ENCODE data around the gene MRPL57. TPM values are rescaled to one million over a fixed set of nuclear protein-coding genes. Genes with fewer than 3 reads are reported as not detected.
"Not testable (repeated sequence)": the region's sequence is repeated elsewhere in the genome, so short reads cannot be mapped to it uniquely, and the experiment has no call there.

MRPL57 gene
- total RNA-seq, 1 donor from 2014 or later, result 12.3 TPM

GRCh38 chr13:21186410-21186809 is 10.0 kb downstream of the MRPL57 start:
- DNase-seq (ENCODE audit: low spot score); ATAC-seq: not testable (repeated sequence)

GRCh38 chr13:21194756-21195155 is 18.3 kb downstream of the MRPL57 start:
- DNase-seq (ENCODE audit: low spot score); ATAC-seq: not testable (repeated sequence)

DNA sequence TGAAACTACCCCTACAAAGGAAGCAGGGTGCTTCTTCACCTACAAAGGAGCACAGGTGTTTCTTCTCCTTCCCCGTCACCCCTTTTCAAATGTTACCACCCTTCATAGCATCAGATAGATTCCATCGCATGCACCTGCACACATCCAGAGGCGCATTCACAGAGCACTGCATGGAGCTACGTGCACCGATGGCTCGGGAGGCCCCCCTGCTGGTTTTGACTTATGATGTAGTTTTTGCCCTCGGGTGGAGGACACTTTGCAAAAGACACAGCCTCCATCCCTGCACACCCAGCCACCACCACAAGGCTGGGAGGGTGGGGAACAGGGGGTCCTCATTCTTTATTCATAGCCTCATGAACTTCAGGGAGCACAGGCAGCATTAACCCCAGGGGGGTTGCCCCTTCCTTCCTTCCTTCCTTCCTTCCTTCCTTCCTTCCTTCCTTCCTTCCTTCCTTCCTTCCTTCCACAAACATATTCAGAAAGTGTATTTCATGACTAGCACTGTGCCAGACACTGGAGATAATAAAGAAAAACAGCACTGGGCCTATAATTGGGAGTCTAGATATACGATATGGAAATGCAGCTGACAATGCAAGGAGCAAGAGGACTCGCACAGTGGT is 21.3 kb downstream of the MRPL57 start:
- DNase-seq (ENCODE audit: low spot score); ATAC-seq: not testable (repeated sequence)

DNA sequence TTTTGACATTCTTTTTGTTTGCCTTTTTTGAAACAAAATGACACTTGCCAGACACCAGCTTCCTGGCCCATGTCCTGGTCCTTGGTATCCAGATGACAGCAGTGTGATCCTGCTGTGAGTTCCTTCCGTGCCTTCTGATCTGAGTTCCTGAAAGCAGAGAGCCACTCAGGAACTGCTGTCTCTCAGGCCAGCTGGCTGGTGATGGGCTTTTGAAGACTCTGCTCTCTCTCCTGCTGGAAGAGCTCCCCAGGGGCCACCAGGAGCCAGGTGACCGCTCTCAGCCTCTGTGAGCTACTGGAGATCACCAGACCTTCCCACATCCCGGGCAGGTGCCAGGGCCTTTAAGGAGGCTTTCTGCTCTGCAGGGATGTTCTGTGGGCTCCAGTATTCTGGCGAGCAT is 21.9 kb downstream of the MRPL57 start:
- not testable (repeated sequence) for ATAC-seq; DNase-seq (ENCODE audit: low spot score)

DNA sequence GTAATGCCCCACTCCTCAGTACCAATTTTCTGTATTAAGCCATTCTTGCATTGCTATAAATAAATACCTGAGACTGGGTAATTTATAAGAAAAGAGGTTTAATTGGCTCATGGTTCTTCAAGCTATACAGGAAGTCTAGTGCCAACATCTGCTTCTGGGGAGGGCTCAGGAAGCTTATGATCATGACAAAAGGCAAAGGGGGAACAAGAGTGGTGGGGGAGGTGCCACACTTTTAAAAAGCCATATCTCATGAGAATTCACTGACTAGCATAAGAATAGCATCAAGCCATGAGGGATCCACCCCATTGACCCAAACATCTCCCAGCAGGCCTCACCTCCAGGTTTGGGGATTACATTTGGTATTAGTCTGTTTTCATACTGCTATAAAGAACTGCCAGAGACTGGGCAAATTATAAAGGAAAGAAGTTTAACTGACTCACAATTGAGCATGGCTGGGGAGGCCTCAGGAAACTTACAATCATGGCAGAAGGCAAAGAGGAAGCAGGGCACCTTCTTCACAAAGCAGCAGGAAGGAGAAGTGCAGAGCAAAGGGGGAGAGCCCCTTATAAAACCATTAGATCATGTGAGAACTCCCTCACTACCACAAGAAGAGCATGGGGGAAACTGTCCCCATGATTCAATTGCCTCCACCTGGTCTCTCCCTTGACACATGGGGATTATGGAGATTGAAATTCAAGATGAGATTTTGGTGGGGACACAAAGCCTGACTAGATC is 25.2 kb downstream of the MRPL57 start:
- DNase-seq (ENCODE audit: low spot score), result not testable (repeated sequence)

DNA sequence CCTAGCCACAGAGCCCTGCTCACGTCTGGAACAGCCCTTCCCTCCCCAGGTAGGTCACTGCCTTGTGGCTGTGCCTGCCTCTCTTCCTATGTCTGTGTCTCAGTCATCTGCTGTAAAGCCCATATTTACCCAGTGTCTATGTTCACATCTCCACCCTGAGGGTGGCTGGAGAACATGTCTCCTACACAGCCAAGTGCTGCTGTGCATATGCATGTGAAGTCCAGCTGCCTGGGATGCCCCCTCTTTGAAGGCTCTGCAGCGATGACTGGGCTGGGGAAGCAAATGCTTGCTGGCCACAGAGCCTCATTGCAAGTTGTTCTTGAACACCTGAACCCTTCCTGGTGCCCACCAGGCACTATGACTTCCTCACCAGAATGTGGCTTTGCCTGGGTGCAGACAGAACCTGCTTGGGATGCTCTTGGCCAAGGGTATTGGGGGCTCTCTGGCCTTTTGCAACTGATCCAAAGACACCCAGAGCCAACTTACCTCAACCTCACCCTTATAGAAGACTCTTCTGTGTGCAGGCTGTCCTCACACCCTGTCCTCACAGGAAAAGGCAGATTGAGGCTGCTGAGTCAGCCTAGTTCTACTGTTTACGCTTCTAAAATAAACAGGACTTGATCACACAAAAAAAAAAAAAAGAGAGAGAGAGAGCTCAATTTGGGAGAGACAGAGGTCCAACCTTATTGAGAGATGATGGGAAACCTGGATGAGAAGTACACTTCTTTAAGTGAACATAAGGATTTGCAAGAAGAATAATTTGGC is 26.5 kb downstream of the MRPL57 start:
- peak; percentile 88 for ATAC-seq
- no peak for DNase-seq (ENCODE audit: low spot score)

More for the DNA sequence above, 25.2 kb downstream of the MRPL57 start:
- ATAC-seq, result not testable (repeated sequence)

GRCh38 chr13:21208652-21209154 is 32.2 kb downstream of the MRPL57 start:
- DNase-seq (ENCODE audit: low spot score) (peak; percentile 47), ATAC-seq (peak; percentile 55)

GRCh38 chr13:21212138-21212775 is 35.8 kb downstream of the MRPL57 start:
- ATAC-seq, result no peak
- no peak for DNase-seq (ENCODE audit: low spot score)

DNA sequence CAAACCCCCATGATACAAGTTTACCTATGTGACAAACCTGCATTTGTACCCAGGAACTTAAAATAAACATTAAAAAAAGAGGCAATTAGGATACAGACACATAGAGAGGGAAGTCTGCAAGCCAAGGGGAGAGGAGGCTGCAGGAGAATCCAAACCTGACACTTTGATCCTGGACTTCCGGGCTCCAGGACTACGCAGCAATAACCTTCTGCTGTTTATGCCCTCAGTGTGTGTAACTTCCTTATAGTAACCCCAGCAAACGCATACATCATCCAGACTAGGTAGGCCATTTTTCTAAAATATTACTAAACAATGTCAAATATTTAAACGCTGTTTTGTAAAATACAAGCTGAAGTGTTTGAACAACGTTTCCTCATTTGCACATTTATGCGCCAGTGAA is 39.0 kb downstream of the MRPL57 start:
- ATAC-seq; DNase-seq (ENCODE audit: low spot score): not testable (repeated sequence)

- DNase-seq (ENCODE audit: low spot score), result no peak
- no peak for ATAC-seq
These were observed 39.9 kb downstream of the MRPL57 start for GRCh38 chr13:21216332-21216731.

GRCh38 chr13:21218351-21219035 is 42.0 kb downstream of the MRPL57 start:
- DNase-seq (ENCODE audit: low spot score) (no peak), ATAC-seq (no peak)

GRCh38 chr13:21219036-21219381 is 42.6 kb downstream of the MRPL57 start:
- ATAC-seq (no peak), DNase-seq (ENCODE audit: low spot score) (no peak)

GRCh38 chr13:21219716-21220115 is 43.3 kb downstream of the MRPL57 start:
- not testable (repeated sequence) for DNase-seq (ENCODE audit: low spot score); ATAC-seq

DNA sequence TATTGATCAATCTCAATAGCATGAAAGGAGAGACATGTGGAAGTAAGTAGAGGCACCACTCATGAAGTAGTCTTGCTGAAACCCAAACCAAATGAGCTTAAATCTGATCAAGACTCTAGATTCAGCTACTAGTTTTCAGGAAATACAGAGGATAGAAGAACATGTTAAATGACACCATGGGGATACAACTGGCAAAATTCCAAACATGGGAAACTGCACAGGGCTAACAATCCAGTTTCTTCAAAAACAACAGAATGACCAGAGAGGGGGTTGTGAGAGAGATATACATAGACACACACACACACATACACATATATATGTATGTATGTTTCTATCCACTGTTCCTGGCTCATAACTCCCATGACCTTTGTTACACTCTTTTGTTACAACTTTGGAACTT is 44.8 kb downstream of the MRPL57 start:
- DNase-seq (ENCODE audit: low spot score), result no peak
- ATAC-seq, result no peak

DNA sequence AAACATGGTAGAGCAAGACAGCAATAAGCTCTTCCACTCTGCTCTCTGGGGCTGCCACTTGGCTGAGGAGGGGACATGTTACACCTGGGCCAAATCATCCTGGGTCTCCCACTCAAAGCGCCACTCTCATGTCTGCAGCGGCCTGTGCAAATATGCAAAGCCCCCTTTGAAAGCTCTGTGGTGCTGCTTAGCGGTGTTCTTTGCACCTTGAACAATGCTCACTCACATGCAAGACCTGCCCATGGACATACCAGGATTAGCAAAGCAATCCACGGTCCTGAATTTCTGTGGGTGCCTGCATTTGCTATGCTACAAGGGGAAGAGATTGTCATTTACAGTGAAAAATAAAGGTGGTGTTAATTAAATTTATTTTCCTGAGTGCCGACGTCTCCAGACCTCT is 48.6 kb downstream of the MRPL57 start:
- no peak for DNase-seq (ENCODE audit: low spot score)
- no peak for ATAC-seq

GRCh38 chr13:21225841-21226581 is 49.6 kb downstream of the MRPL57 start:
- no peak for ATAC-seq
- no peak for DNase-seq (ENCODE audit: low spot score)

DNA sequence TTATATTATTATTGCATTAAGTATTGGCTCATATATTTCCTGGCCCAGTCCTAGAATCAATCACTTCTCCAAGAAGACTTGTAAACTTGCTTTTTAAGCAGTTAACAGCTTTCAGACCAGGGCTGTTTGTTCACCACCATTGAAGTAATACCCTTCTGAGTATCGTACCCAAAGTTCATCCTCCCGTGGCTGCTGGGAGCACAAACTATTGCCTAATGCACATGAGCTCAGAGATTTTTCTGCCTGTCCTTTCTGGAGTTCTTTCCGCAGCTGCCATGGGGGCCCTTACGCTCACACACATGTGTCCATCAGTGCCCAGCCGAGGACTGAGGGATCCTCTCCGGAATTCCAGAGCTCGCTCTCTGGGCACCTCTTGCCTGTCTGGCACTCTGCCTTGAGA is 51.5 kb downstream of the MRPL57 start:
- ATAC-seq (no peak), DNase-seq (ENCODE audit: low spot score) (no peak)
